HEK293T (cell line): ENCODE data around the gene RPS27.

ENCODE experiments used
- CTCF ChIA-PET: fragments of 350-600 bp; formaldehyde crosslinking; extraction: SDS; loops from one replicate; lab custom pipeline; 2021; ENCODE audit warnings: antibody characterized with exemption, inconsistent platforms; lab: Yijun Ruan, JAX
- POLR2A ChIA-PET: fragments of 350-600 bp; formaldehyde crosslinking; extraction: SDS; loops from one replicate; lab custom pipeline; 2020; ENCODE audit warnings: antibody characterized with exemption, inconsistent platforms; lab: Yijun Ruan, JAX
- DNase-seq: peaks from one replicate; pipeline ENCODE4 v3.0.0; 2012; ENCODE audit warnings: mixed read lengths; ENCODE audit errors: extremely low spot score
- ARNT ChIP-seq: fragments of 450-650 bp; IDR thresholded peaks from 2 replicates; pipeline ENCODE4 v1.6.1; 2017; ENCODE audit warnings: mild to moderate bottlenecking
- BHLHE40 ChIP-seq: fragments of 450-650 bp; IDR thresholded peaks from 2 replicates; pipeline ENCODE4 v1.6.1; 2016; ENCODE audit warnings: mild to moderate bottlenecking, moderate library complexity, borderline replicate concordance
- CTBP1 ChIP-seq: fragments of 450-650 bp; IDR thresholded peaks from 2 replicates; pipeline ENCODE4 v1.6.1; 2016; ENCODE audit warnings: borderline replicate concordance
- ELF4 ChIP-seq: fragments of 450-650 bp; IDR thresholded peaks from 2 replicates; pipeline ENCODE4 v1.6.1; 2017; ENCODE audit warnings: antibody characterized with exemption
- FOXA1 ChIP-seq: fragments of 450-650 bp; IDR thresholded peaks from 2 replicates; pipeline ENCODE4 v1.6.1; 2016; ENCODE audit warnings: mild to moderate bottlenecking
- FOXK2 ChIP-seq: fragments of 450-650 bp; IDR thresholded peaks from 2 replicates; pipeline ENCODE4 v1.6.1; 2016; ENCODE audit warnings: mild to moderate bottlenecking
- FOXM1 ChIP-seq: fragments of 450-650 bp; IDR thresholded peaks from 2 replicates; pipeline ENCODE4 v1.6.1; 2017; ENCODE audit warnings: mild to moderate bottlenecking, borderline replicate concordance
- HDGF ChIP-seq: fragments of 450-650 bp; IDR thresholded peaks from 2 replicates; pipeline ENCODE4 v1.6.1; 2017; ENCODE audit warnings: antibody characterized with exemption, borderline replicate concordance
- L3MBTL2 ChIP-seq: fragments of 450-650 bp; conservative IDR thresholded peaks from 2 replicates; pipeline ENCODE4 v1.6.1; 2016; ENCODE audit warnings: mild to moderate bottlenecking
- LEF1 ChIP-seq: fragments of 450-650 bp; IDR thresholded peaks from 2 replicates; pipeline ENCODE4 v1.6.1; 2017; ENCODE audit warnings: mild to moderate bottlenecking, borderline replicate concordance
- NFRKB ChIP-seq: fragments of 450-650 bp; IDR thresholded peaks from 2 replicates; pipeline ENCODE4 v1.6.1; 2016; ENCODE audit warnings: mild to moderate bottlenecking, moderate library complexity
- PKNOX1 ChIP-seq: fragments of 450-650 bp; IDR thresholded peaks from 2 replicates; pipeline ENCODE4 v1.6.1; 2016
- SP1 ChIP-seq: fragments of 450-650 bp; IDR thresholded peaks from 2 replicates; pipeline ENCODE4 v1.6.1; 2017
- SUZ12 ChIP-seq: fragments of 450-650 bp; IDR thresholded peaks from 2 replicates; pipeline ENCODE4 v1.6.1; 2016; ENCODE audit warnings: mild to moderate bottlenecking
- TARDBP ChIP-seq: fragments of 450-650 bp; IDR thresholded peaks from 2 replicates; pipeline ENCODE4 v1.6.1; 2016
- ZNF384 ChIP-seq: fragments of 450-650 bp; IDR thresholded peaks from 2 replicates; pipeline ENCODE4 v1.6.1; 2016

RPS27 gene

GRCh38 chr1:153956997-153957715 is 33.4 kb upstream of the RPS27 start:
- DNase-seq, result no peak
- ChIA-PET CTCF (interaction anchor here (0.6 to 1.2 kb wide), 3 partner anchors 10 to 34 kb away, joined by 3 to 4 read pairs (median 4); partner anchors contain the start of gene DENND4B), POLR2A (interaction anchor here (0.6 to 7.7 kb wide), 7 partner anchors 10 to 34 kb away, joined by 3 to 74 read pairs (median 14); partner anchors contain the start of genes CREB3L4, DENND4B, JTB and RPS27)
- TF ChIP-seq TARDBP (no peak), FOXK2 (no peak), SUZ12 (no peak), NFRKB (no peak), ZNF384 (no peak), LEF1 (no peak), FOXM1 (no peak), ELF4 (no peak), CTBP1 (no peak), BHLHE40 (no peak), SP1 (no peak), HDGF (no peak), PKNOX1 (no peak), ARNT (no peak), FOXA1 (no peak), L3MBTL2 (no peak)

GRCh38 chr1:153957744-153958110 is 32.8 kb upstream of the RPS27 start:
- ChIA-PET POLR2A (interaction anchor here (0.6 to 7.7 kb wide), 8 partner anchors 9 to 35 kb away, joined by 3 to 74 read pairs (median 4); partner anchors contain the start of genes CREB3L4, DENND4B, GATAD2B and JTB), CTCF (interaction anchor here (0.6 to 1.1 kb wide), 2 partner anchors 11 to 35 kb away, joined by 3 to 4 read pairs; partner anchors contain the start of gene DENND4B)
- DNase-seq, result no peak
- TF ChIP-seq ZNF384 (no peak), LEF1 (no peak), BHLHE40 (no peak), SP1 (no peak), FOXA1 (no peak), CTBP1 (no peak), FOXK2 (no peak), ELF4 (no peak), HDGF (no peak), ARNT (no peak), PKNOX1 (no peak)

- ChIA-PET CTCF (interaction anchor here (0.8 to 1.1 kb wide), 2 partner anchors 9 to 12 kb away, joined by 3 read pairs; partner anchors contain the start of genes CREB3L4 and DENND4B), POLR2A (interaction anchor here (0.6 to 7.7 kb wide), 8 partner anchors 9 to 35 kb away, joined by 3 to 74 read pairs (median 4); partner anchors contain the start of genes CREB3L4, DENND4B, GATAD2B and JTB)
- peak; percentile 97 for DNase-seq
- TF ChIP-seq L3MBTL2 (peak; percentile 72), ELF4 (peak; percentile 99), ARNT (no peak)
Observed at GRCh38 chr1:153958111-153958960, 32.2 kb upstream of the RPS27 start, which contains the start of gene CRTC2. CRTC2 (minus strand) TSS chr1:153958612; CDS start chr1:153958497, 115 bp downstream.

- CTCF ChIA-PET, result interaction anchor here (0.8 kb wide), 1 partner anchor 9 kb away, joined by 3 read pairs; the partner anchor contains the start of gene CREB3L4
- TF ChIP-seq ZNF384, result no peak
- no peak for TF ChIP-seq CTBP1
- no peak for TF ChIP-seq HDGF
- TF ChIP-seq L3MBTL2, result no peak
- TF ChIP-seq SUZ12, result no peak
- TF ChIP-seq LEF1, result no peak
- TF ChIP-seq FOXM1, result no peak
- no peak for TF ChIP-seq PKNOX1
- no peak for TF ChIP-seq BHLHE40
- TF ChIP-seq FOXA1, result no peak
- no peak for TF ChIP-seq SP1
- TF ChIP-seq ARNT, result no peak
- no peak for TF ChIP-seq TARDBP
- TF ChIP-seq ELF4, result no peak
- no peak for TF ChIP-seq FOXK2
Observed at GRCh38 chr1:153958961-153959260, 31.7 kb upstream of the RPS27 start.

GRCh38 chr1:153959454-153959853 is 31.1 kb upstream of the RPS27 start:
- DNase-seq, result no peak
- ChIA-PET POLR2A (interaction anchor here (1.0 to 7.7 kb wide), 5 partner anchors 7 to 31 kb away, joined by 3 to 74 read pairs (median 20); partner anchors contain the start of genes CREB3L4, DENND4B, JTB and RAB13), CTCF (no interaction called here)
- TF ChIP-seq SUZ12 (no peak), SP1 (no peak), BHLHE40 (no peak), CTBP1 (no peak), ARNT (no peak), FOXK2 (no peak), FOXA1 (no peak), PKNOX1 (no peak), TARDBP (no peak), NFRKB (no peak), L3MBTL2 (no peak), HDGF (no peak), ELF4 (no peak), FOXM1 (no peak), LEF1 (no peak), ZNF384 (no peak)

More at GRCh38 chr1:153958961-153959260, 31.7 kb upstream of the RPS27 start:
- no peak for DNase-seq
- POLR2A ChIA-PET, result interaction anchor here (1.5 to 7.7 kb wide), 4 partner anchors 8 to 32 kb away, joined by 4 to 74 read pairs (median 25); partner anchors contain the start of genes CREB3L4, DENND4B and JTB
